ENCODE measurements around the gene LDLRAD4. TPM values are rescaled to one million over a fixed set of nuclear protein-coding genes. Genes with fewer than 3 reads are reported as not detected.

LDLRAD4 gene
- total RNA-seq, 1 donor from 2014 or later: 18.4 TPM

- Histone ChIP-seq H3K36me3 (no peaks in the 10 kb centered on the region), H3K4me1 (no peaks in the 10 kb centered on the region), H3K27me3 (no peaks in the 10 kb centered on the region), H3K27ac (no peak overlapping the region), H3K4me3 (no peak overlapping the region), H3K9me3 (no peaks in the 10 kb centered on the region)
- no peak for ATAC-seq
- no peak for TF ChIP-seq CTCF (IDR thresholded peaks at IDR 0.05)
- no peak for DNase-seq
- intact Hi-C loops (cut with DNase I): no loop called here
Observed at GRCh38 chr18:13191031-13191430, 27.5 kb upstream of the LDLRAD4 start.

GRCh38 chr18:13191779-13192178 lies 26.8 kb upstream of the LDLRAD4 start:
- Histone ChIP-seq H3K9me3 (no peaks in the 10 kb centered on the region), H3K27ac (no peak overlapping the region), H3K36me3 (no peaks in the 10 kb centered on the region), H3K4me1 (no peaks in the 10 kb centered on the region), H3K4me3 (no peak overlapping the region), H3K27me3 (no peaks in the 10 kb centered on the region)
- ATAC-seq (peak; percentile 77), DNase-seq (no peak)
- no peak for TF ChIP-seq CTCF (IDR thresholded peaks at IDR 0.05)
- intact Hi-C loops (cut with DNase I): no loop called here

GRCh38 chr18:13192970-13193369 lies 25.6 kb upstream of the LDLRAD4 start:
- Histone ChIP-seq H3K9me3 (no peaks in the 10 kb centered on the region), H3K27ac (no peak overlapping the region), H3K27me3 (no peaks in the 10 kb centered on the region), H3K4me3 (no peak overlapping the region), H3K4me1 (no peaks in the 10 kb centered on the region), H3K36me3 (no peaks in the 10 kb centered on the region)
- intact Hi-C loops (cut with DNase I): no loop called here
- DNase-seq (no peak), ATAC-seq (no peak)
- no peak for TF ChIP-seq CTCF (IDR thresholded peaks at IDR 0.05)

- H3K9me3 ChIP-seq: no peaks in the 10 kb centered on the region
- TF ChIP-seq CTCF (IDR thresholded peaks at IDR 0.05): no peak
- DNase-seq (no peak), ATAC-seq (no peak)
- H3K4me3 ChIP-seq: no peak overlapping the region
- intact Hi-C loops (cut with DNase I): no loop called here
- H3K36me3 ChIP-seq: no peaks in the 10 kb centered on the region
- no peaks in the 10 kb centered on the region for H3K27me3 ChIP-seq
- H3K27ac ChIP-seq: no peak overlapping the region
- no peaks in the 10 kb centered on the region for H3K4me1 ChIP-seq
Observed at GRCh38 chr18:13194239-13194638, 24.3 kb upstream of the LDLRAD4 start.

GRCh38 chr18:13198701-13199100 lies 19.9 kb upstream of the LDLRAD4 start:
- TF ChIP-seq CTCF (IDR thresholded peaks at IDR 0.05): no peak
- DNase-seq (no peak), ATAC-seq (no peak)
- Histone ChIP-seq H3K36me3 (no peaks in the 10 kb centered on the region), H3K4me1 (no peaks in the 10 kb centered on the region), H3K9me3 (no peaks in the 10 kb centered on the region), H3K27ac (no peak overlapping the region), H3K27me3 (no peaks in the 10 kb centered on the region), H3K4me3 (no peak overlapping the region)
- intact Hi-C loops (cut with DNase I): no loop called here

- Histone ChIP-seq H3K27me3 (no peaks in the 10 kb centered on the region), H3K9me3 (no peaks in the 10 kb centered on the region), H3K4me1 (no peaks in the 10 kb centered on the region), H3K27ac (no peak overlapping the region), H3K4me3 (no peak overlapping the region), H3K36me3 (no peaks in the 10 kb centered on the region)
- no peak for TF ChIP-seq CTCF (IDR thresholded peaks at IDR 0.05)
- intact Hi-C loops (cut with DNase I): no loop called here
- DNase-seq (no peak), ATAC-seq (no peak)
Observed at GRCh38 chr18:13199169-13199568, 19.4 kb upstream of the LDLRAD4 start.

Measured in upper lobe of right lung (tissue), 1 donor.